HepG2 (cell line): ENCODE data around the gene ZCCHC24. TPM values are rescaled to one million over a fixed set of nuclear protein-coding genes. Genes with fewer than 3 reads are reported as not detected.

Experiments
- ATAC-seq: fragments of 200-7000 bp; cut with Tn5 transposase; 3 replicates; pipeline ENCODE4 v1.9.1; 2020; ENCODE audit warnings: mild to moderate bottlenecking, moderate library complexity
- BruUV-seq: library from RNA; stranded (reverse); fragments of 400-500 nt; replicated peaks from 2 replicates; lab custom pipeline; 2021; lab: Mats Ljungman, UMichigan
- CTCF ChIA-PET: fragments of 300-600 bp; formaldehyde crosslinking; extraction: SDS; loops from one replicate; lab custom pipeline; 2021; ENCODE audit warnings: low total read pairs, inconsistent platforms, low intra/inter-chr PET ratio; lab: Yijun Ruan, JAX
- POLR2A ChIA-PET: fragments of 350-600 bp; sonication (Branson Sonifier 250); formaldehyde crosslinking; loops from one replicate; lab custom pipeline; 2020; ENCODE audit warnings: antibody characterized with exemption, inconsistent platforms; lab: Yijun Ruan, JAX
- DNase-seq: peaks from one replicate; pipeline ENCODE4 v3.0.0-alpha.2; 2015; ENCODE audit warnings: low spot score
- FAIRE-seq: peaks from 3 replicates; lab custom pipeline; 2011; peaks lifted over from hg19 to GRCh38; lab: Jason Lieb, UNC
- H2AFZ ChIP-seq: one replicate; pipeline ENCODE4 v1.6.1; 2011; ENCODE audit warnings: low read length, inconsistent platforms
- H3K27ac ChIP-seq: fragments of 300-600 bp; 3 replicates; pipeline ENCODE4 v1.8.0; 2011; ENCODE audit warnings: mixed run types, mild to moderate bottlenecking, mixed read lengths, low read length, inconsistent platforms; ENCODE audit not compliant: insufficient read depth; ENCODE audit errors: extremely low read length
- H3K27me3 ChIP-seq, 2 experiments: fragments of 200-600 bp in 1 of 2; 2 replicates in 1 of 2; 3 replicates in 1 of 2; pipeline versions ENCODE4 v1.6.0 to v1.8.0; 2011; ENCODE audit warnings: low read length in 2 of 2, mild to moderate bottlenecking in 2 of 2, moderate library complexity in 2 of 2, inconsistent platforms in 1 of 2; ENCODE audit not compliant: insufficient read depth in 2 of 2, control insufficient read depth in 1 of 2
- H3K36me3 ChIP-seq, 2 experiments: fragments of 200-600 bp in 1 of 2; replicated peaks in 1 of 2; 2 replicates in 1 of 2; 3 replicates in 1 of 2; pipeline versions ENCODE4 v1.5.1 to v1.8.0; 2011; ENCODE audit warnings: low read length in 2 of 2, inconsistent platforms in 1 of 2; ENCODE audit not compliant: insufficient read depth in 2 of 2, control insufficient read depth in 1 of 2
- H3K4me1 ChIP-seq: 2 replicates; pipeline ENCODE4 v1.5.1; 2012; ENCODE audit warnings: low read length, inconsistent platforms; ENCODE audit not compliant: insufficient read depth
- H3K4me2 ChIP-seq: 2 replicates; pipeline ENCODE4 v1.6.0; 2011; ENCODE audit warnings: low read depth, low read length, inconsistent platforms
- H3K4me3 ChIP-seq, 3 experiments: fragments of 200-600 bp in 1 of 3; sonication (generic), shearing (Covaris generic) in 1 of 3; replicated peaks in 1 of 3; 2 replicates each; pipeline ENCODE4 v1.5.1; 2011 to 2016; ENCODE audit warnings: low read length in 3 of 3, inconsistent platforms in 2 of 3, low read depth in 2 of 3, mild to moderate bottlenecking in 2 of 3, control low read depth in 1 of 3, mixed read lengths in 1 of 3; ENCODE audit not compliant: insufficient read depth in 1 of 3
- H3K79me2 ChIP-seq: one replicate; pipeline ENCODE4 v1.6.1; 2011; ENCODE audit warnings: low read length, inconsistent platforms; ENCODE audit not compliant: insufficient read depth
- H3K9ac ChIP-seq: 2 replicates; pipeline ENCODE4 v1.6.0; 2011; ENCODE audit warnings: mild to moderate bottlenecking, low read depth, low read length, inconsistent platforms; ENCODE audit not compliant: insufficient read depth
- H3K9me3 ChIP-seq: 2 replicates; pipeline ENCODE4 v1.5.1; 2012; ENCODE audit warnings: mild to moderate bottlenecking, low read length
- H4K20me1 ChIP-seq: 2 replicates; pipeline ENCODE4 v1.6.0; 2011; ENCODE audit warnings: inconsistent platforms, mild to moderate bottlenecking, low read length, moderate library complexity; ENCODE audit not compliant: insufficient read depth
- ADNP ChIP-seq: sonication (generic); formaldehyde crosslinking; IDR thresholded peaks from 2 replicates; pipeline ENCODE4 v1.4.0; 2020; ENCODE audit warnings: missing genetic modification reagents
- CHCHD3 ChIP-seq: sonication (generic); formaldehyde crosslinking; IDR thresholded peaks from 2 replicates; pipeline ENCODE4 v1.8.0; 2022; ENCODE audit warnings: mild to moderate bottlenecking, missing genetic modification reagents, moderate library complexity
- KMT2A ChIP-seq: sonication (generic); formaldehyde crosslinking; IDR thresholded peaks from 2 replicates; pipeline ENCODE4 v1.4.0; 2020; ENCODE audit warnings: missing genetic modification reagents
- RFXANK ChIP-seq: IDR thresholded peaks from 2 replicates; pipeline ENCODE4 v1.6.1; 2016
- SUZ12 ChIP-seq: fragments of 150-350 bp; IDR thresholded peaks from 2 replicates; pipeline ENCODE4 v1.6.1; 2014; ENCODE audit warnings: low read depth, low read length
- WGBS: methylation state at CpG from one replicate; pipeline ENCODE4 v1.1.6; 2017; ENCODE audit warnings: low lambda C conversion rate; 5-methylcytosine and 5-hydroxymethylcytosine counted together
- in situ Hi-C: cut with HindIII; loops from 2 replicates; pipeline ENCODE4 v1.10.0; 2017; ENCODE audit warnings: low pct_unique_long_range_greater_than_20kb; ENCODE audit not compliant: extremely low pct_ligation_motif_present
- intact Hi-C: fragments of 100-400 bp; cut with micrococcal nuclease; formaldehyde crosslinking; loops from one replicate; pipeline ENCODE4 v1.10.0; 2022; ENCODE audit not compliant: unreplicated experiment
- polyA plus RNA-seq, 8 experiments: library from polyadenylated mRNA; depleted of rRNA in 3 of 8; stranded (reverse) in 7 of 8; unstranded in 1 of 8; fragments of >200 nt; fragmentation: Illumina TruSeq in 4 of 8; extraction: Trizol in 4 of 8; gene quantifications; 2 replicates each; pipeline versions ENCODE4 v1.2.1 to v1.2.3, GENCODE V29; 2011 to 2016; ENCODE audit warnings: low read depth in 4 of 8, missing spikeins in 1 of 8, mixed read lengths in 1 of 8; ENCODE audit not compliant: insufficient read depth in 1 of 8
- total RNA-seq, 5 experiments: library from RNA; depleted of rRNA; stranded (reverse); fragments of >200 nt; fragmentation: Illumina TruSeq; extraction: Trizol; gene quantifications; 2 replicates each; pipeline ENCODE4 v1.2.3, GENCODE V29; 2016; ENCODE audit warnings: low read depth in 1 of 5
- TF ChIP-seq, protein P1 (sequence below): sonication (generic); formaldehyde crosslinking; IDR thresholded peaks from 2 replicates; pipeline ENCODE4 v1.4.0; 2020; ENCODE audit warnings: missing genetic modification reagents
- TF ChIP-seq, protein P2 (sequence below): sonication (generic); formaldehyde crosslinking; IDR thresholded peaks from 2 replicates; pipeline ENCODE4 v1.8.0; 2022; ENCODE audit warnings: missing genetic modification reagents, mild to moderate bottlenecking, inconsistent platforms, borderline replicate concordance
- TF ChIP-seq, protein P3 (sequence below): sonication (generic); formaldehyde crosslinking; IDR thresholded peaks from 2 replicates; pipeline ENCODE4 v1.4.0; 2020; ENCODE audit warnings: missing genetic modification reagents
- TF ChIP-seq, protein P4 (sequence below): sonication (generic); formaldehyde crosslinking; IDR thresholded peaks from 2 replicates; pipeline ENCODE4 v1.8.0; 2022; ENCODE audit warnings: missing genetic modification reagents, low read depth, mild to moderate bottlenecking, borderline replicate concordance
- TF ChIP-seq, protein P5 (sequence below), 2 experiments: sonication (generic) in 1 of 2; formaldehyde crosslinking in 1 of 2; IDR thresholded peaks; 2 replicates each; pipeline versions ENCODE4 v1.4.0 to v1.6.1; 2018 to 2020; ENCODE audit warnings: missing genetic modification reagents in 2 of 2, borderline replicate concordance in 1 of 2, low read depth in 1 of 2, mild to moderate bottlenecking in 1 of 2, missing biosample characterization in 1 of 2
- TF ChIP-seq, protein P6 (sequence below): sonication (generic); formaldehyde crosslinking; IDR thresholded peaks from 2 replicates; pipeline ENCODE4 v1.4.0; 2020; ENCODE audit warnings: low read depth, mild to moderate bottlenecking, missing genetic modification reagents

The ZCCHC24 gene
- total and polyA plus RNA-seq, 2 of the 13 experiments (the other 11 are each of a cell fraction or from before 2014, with no cell fraction given): 3.1 to 7.9 TPM

DNA sequence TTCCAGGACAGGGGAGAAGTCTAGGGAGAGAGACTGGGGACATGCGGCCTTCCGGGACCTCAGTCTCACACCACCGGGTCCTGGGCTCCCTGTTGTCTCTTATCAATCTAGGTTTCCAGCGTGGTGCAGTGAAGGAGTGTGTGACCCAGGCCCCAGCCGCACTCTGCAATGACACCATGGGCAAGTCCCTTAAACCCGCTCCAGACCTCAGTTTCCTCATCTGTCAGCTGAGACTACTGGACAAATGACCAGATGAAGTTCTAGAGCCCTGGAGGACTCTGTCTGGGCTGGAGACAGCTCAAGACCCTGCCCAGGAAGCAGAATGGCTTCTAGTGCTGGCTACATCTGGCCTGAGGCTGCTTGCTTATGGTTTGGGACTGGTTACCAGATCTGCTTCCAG, 46.8 kb upstream of the ZCCHC24 start:
- POLR2A ChIA-PET: no interaction called here
- in situ Hi-C loops: no loop called here
- no peaks in the 10 kb centered on the region for H3K9me3 ChIP-seq
- H3K27me3 ChIP-seq: peaks cover 0 to 57% of the 10 kb centered on the region in 2 experiments; a peak in 3 of 5 replicates
- H3K4me3 ChIP-seq: no peak overlapping the region
- H4K20me1 ChIP-seq: no peaks in the 10 kb centered on the region
- no peak overlapping the region for H2AFZ ChIP-seq
- CTCF ChIA-PET: no interaction called here
- DNase-seq (no peak), FAIRE-seq (no peak), ATAC-seq (no peak)
- intact Hi-C loops: no loop called here
- H3K36me3 ChIP-seq: no peaks in the 10 kb centered on the region
- H3K4me1 ChIP-seq: no peaks in the 10 kb centered on the region
- 43% methylated on average over 5 of the region's 6 CpGs for WGBS
- TF ChIP-seq, protein P1, sequence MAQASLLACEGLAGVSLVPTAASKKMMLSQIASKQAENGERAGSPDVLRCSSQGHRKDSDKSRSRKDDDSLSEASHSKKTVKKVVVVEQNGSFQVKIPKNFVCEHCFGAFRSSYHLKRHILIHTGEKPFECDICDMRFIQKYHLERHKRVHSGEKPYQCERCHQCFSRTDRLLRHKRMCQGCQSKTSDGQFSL (CRISPR knock-in tag): no peak
- TF ChIP-seq, protein P2, sequence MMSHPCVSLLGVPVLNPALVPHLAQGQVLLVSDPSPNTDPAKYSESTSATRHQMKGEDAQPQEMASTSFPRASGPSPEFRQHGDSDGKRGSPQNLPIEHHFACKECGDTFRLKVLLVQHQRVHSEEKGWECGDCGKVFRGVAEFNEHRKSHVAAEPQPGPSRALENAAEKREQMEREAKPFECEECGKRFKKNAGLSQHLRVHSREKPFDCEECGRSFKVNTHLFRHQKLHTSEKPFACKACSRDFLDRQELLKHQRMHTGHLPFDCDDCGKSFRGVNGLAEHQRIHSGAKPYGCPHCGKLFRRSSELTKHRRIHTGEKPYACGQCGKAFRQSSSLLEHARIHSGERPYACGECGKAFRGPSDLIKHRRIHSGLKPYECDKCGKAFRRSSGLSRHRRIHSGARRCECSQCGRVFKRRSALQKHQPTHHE (CRISPR knock-in tag): no peak
- TF ChIP-seq CHCHD3 (CRISPR knock-in tag) (no peak), ADNP (CRISPR knock-in tag) (no peak), RFXANK (no peak), KMT2A (CRISPR knock-in tag) (no peak), SUZ12 (no peak)
- TF ChIP-seq, protein P3, sequence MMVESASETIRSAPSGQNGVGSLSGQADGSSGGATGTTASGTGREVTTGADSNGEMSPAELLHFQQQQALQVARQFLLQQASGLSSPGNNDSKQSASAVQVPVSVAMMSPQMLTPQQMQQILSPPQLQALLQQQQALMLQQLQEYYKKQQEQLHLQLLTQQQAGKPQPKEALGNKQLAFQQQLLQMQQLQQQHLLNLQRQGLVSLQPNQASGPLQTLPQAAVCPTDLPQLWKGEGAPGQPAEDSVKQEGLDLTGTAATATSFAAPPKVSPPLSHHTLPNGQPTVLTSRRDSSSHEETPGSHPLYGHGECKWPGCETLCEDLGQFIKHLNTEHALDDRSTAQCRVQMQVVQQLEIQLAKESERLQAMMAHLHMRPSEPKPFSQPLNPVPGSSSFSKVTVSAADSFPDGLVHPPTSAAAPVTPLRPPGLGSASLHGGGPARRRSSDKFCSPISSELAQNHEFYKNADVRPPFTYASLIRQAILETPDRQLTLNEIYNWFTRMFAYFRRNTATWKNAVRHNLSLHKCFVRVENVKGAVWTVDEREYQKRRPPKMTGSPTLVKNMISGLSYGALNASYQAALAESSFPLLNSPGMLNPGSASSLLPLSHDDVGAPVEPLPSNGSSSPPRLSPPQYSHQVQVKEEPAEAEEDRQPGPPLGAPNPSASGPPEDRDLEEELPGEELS (CRISPR knock-in tag): no peak
- TF ChIP-seq, protein P4, sequence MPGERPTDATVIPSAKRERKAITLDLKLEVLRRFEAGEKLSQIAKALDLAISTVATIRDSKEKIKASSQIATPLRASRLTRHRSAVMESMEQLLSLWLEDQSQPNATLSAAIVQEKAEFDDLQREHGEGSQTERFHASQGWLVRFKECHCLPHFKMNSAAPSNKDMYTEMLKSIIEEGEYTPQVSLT: no peak
- TF ChIP-seq, protein P5, sequence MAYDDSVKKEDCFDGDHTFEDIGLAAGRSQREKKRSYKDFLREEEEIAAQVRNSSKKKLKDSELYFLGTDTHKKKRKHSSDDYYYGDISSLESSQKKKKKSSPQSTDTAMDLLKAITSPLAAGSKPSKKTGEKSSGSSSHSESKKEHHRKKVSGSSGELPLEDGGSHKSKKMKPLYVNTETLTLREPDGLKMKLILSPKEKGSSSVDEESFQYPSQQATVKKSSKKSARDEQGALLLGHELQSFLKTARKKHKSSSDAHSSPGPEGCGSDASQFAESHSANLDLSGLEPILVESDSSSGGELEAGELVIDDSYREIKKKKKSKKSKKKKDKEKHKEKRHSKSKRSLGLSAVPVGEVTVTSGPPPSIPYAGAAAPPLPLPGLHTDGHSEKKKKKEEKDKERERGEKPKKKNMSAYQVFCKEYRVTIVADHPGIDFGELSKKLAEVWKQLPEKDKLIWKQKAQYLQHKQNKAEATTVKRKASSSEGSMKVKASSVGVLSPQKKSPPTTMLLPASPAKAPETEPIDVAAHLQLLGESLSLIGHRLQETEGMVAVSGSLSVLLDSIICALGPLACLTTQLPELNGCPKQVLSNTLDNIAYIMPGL (CRISPR knock-in tag; IDR thresholded peaks at IDR 0.05; ENCODE audit: borderline replicate concordance in 1 of 2, low read depth in 1 of 2): no peak
- TF ChIP-seq, protein P6, sequence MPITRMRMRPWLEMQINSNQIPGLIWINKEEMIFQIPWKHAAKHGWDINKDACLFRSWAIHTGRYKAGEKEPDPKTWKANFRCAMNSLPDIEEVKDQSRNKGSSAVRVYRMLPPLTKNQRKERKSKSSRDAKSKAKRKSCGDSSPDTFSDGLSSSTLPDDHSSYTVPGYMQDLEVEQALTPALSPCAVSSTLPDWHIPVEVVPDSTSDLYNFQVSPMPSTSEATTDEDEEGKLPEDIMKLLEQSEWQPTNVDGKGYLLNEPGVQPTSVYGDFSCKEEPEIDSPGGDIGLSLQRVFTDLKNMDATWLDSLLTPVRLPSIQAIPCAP (CRISPR knock-in tag): no peak
- H3K9ac ChIP-seq: no peak overlapping the region
- BruUV-seq: no TSS peak
- H3K4me2 ChIP-seq: no peak overlapping the region
- no peaks in the 10 kb centered on the region for H3K79me2 ChIP-seq
- H3K27ac ChIP-seq: no peak overlapping the region
